BE2C (cell line): ENCODE data around the gene PLAAT5.

Experiments used
- DNase-seq: peaks from one replicate; pipeline ENCODE4 v3.0.0-alpha.2; 2020
- H3K27me3 ChIP-seq: fragments of 250-450 bp; sonication (Bioruptor Pico); 2 replicates; pipeline ENCODE4 v1.5.1; 2020; ENCODE audit warnings: mild to moderate bottlenecking
- H3K36me3 ChIP-seq: fragments of 250-450 bp; sonication (Bioruptor Pico); 2 replicates; pipeline ENCODE4 v1.5.1; 2020; ENCODE audit warnings: mild to moderate bottlenecking
- H3K4me1 ChIP-seq: fragments of 250-450 bp; sonication (Bioruptor Pico); 2 replicates; pipeline ENCODE4 v1.5.1; 2020
- H3K4me3 ChIP-seq: 2 replicates; pipeline ENCODE4 v1.5.1; 2011; ENCODE audit warnings: low read depth, low read length
- H3K9me3 ChIP-seq: fragments of 250-450 bp; sonication (Bioruptor Pico); 2 replicates; pipeline ENCODE4 v1.5.1; 2020
- CTCF ChIP-seq: IDR thresholded peaks from 2 replicates; pipeline ENCODE4 v1.5.1; 2012; ENCODE audit warnings: mild to moderate bottlenecking, low read depth, low read length

The PLAAT5 gene

DNA sequence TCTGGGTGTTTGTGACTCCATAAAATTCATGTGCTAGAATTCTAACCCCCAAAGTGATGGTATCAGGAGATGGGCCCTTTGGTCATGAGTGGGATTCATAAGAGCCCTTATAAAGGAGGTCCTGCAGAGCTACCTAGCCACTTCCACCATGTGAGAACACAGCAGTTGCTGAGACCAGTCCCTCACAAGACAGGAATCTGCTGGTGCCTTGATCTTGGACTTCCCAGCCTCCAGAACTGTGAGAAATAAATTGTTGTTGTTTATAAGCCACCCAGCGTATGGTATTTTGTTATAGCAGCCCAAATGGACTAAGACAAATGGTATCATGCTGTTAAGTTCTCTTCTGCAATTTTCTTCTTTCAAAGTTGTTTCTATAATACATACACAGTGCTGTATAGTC lies 1.5 kb upstream of the PLAAT5 start:
- no peaks in the 10 kb centered on the region for H3K9me3 ChIP-seq
- no peaks in the 10 kb centered on the region for H3K4me1 ChIP-seq
- H3K4me3 ChIP-seq: no peak overlapping the region
- no peak for DNase-seq
- H3K36me3 ChIP-seq: no peaks in the 10 kb centered on the region
- peaks cover 10% of the 10 kb centered on the region for H3K27me3 ChIP-seq
- TF ChIP-seq CTCF: no peak

DNA sequence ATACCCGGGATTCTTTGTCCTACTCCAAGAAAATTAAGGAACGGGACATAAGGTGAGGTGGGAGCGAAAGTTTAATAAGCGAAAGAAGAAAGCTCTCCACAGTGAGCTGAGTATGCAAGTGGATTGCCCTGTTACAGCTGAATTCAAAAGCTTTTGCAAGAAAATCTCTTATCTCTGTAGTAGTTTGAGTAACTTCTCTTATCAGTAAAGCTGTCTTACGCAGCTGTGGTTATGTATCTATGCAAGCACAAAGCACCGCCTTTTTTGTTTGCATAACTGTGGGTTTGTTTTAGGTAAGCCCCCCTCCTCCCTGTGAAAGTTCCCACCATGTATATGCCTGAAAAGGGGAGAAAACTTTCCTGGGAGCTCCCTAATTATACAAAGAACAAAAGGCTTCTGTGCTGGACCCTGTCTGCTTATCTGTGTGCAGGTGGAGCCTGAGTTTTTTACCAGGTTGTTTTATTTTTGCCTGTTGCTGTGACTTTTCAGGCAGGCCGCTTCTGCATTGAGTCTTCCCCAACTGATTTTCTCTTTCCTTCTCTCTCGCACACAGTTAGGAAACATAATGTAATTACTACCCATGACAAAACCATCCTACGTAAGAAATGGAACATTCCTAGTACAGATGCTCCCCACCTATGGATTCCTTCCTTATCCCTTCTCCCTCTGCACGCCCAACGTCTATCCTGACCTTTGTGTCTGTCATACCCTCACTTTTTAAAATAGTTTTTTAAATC lies 837 bp upstream of the PLAAT5 start:
- DNase-seq: no peak
- no peaks in the 10 kb centered on the region for H3K36me3 ChIP-seq
- no peak for TF ChIP-seq CTCF
- peaks cover 10% of the 10 kb centered on the region for H3K27me3 ChIP-seq
- no peaks in the 10 kb centered on the region for H3K9me3 ChIP-seq
- no peaks in the 10 kb centered on the region for H3K4me1 ChIP-seq
- H3K4me3 ChIP-seq: no peak overlapping the region

DNA sequence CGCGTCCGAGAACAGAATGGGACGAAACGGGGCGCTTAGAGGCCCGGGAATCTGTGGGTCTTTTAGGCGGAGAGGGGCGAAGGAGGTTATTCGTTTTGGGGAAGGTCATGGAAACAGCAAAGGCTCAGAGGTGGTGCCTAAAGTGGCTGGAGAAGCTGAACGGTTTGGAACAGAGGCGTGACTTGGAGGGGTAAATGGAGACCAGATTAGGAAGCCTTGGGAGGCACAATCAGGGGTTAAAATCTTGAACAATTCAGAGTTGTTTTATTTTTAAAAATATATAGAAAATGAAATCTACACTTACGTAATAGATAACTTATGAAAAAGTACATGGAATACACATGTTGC lies 247 bp upstream of the PLAAT5 start:
- H3K27me3 ChIP-seq: peaks cover 10% of the 10 kb centered on the region
- H3K4me1 ChIP-seq: no peaks in the 10 kb centered on the region
- H3K9me3 ChIP-seq: no peaks in the 10 kb centered on the region
- H3K4me3 ChIP-seq: no peak overlapping the region
- no peaks in the 10 kb centered on the region for H3K36me3 ChIP-seq
- no peak for DNase-seq
- no peak for TF ChIP-seq CTCF

DNA sequence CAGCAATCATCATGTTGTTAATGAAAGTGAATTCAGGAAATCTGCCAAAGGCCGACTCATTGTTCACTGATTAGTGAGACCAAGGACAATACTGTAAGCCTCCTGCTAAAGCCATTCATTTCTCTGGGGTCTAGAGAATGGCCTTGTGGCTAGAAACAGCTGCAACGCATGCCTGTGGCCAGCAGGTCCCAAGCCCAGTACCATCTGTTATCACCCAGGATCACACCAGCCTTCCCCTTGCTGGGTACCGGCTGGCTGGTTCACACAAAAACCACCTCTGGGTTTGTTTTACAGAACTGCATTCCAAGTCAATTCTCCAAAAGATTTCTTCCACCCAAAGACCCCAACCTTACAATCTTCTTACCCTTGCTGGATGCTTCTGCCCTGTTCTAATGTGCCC lies 1.1 kb downstream of the PLAAT5 start:
- Histone ChIP-seq H3K36me3 (no peaks in the 10 kb centered on the region), H3K27me3 (peaks cover 10% of the 10 kb centered on the region), H3K4me1 (no peaks in the 10 kb centered on the region), H3K9me3 (no peaks in the 10 kb centered on the region), H3K4me3 (no peak overlapping the region)
- DNase-seq: no peak
- no peak for TF ChIP-seq CTCF

- Histone ChIP-seq H3K27me3 (peaks cover 10% of the 10 kb centered on the region), H3K4me3 (no peak overlapping the region), H3K36me3 (no peaks in the 10 kb centered on the region), H3K9me3 (no peaks in the 10 kb centered on the region), H3K4me1 (no peaks in the 10 kb centered on the region)
- no peak for TF ChIP-seq CTCF
- DNase-seq: no peak
Measured at GRCh38 chr11:63488789-63489188, 2.2 kb downstream of the PLAAT5 start.

DNA sequence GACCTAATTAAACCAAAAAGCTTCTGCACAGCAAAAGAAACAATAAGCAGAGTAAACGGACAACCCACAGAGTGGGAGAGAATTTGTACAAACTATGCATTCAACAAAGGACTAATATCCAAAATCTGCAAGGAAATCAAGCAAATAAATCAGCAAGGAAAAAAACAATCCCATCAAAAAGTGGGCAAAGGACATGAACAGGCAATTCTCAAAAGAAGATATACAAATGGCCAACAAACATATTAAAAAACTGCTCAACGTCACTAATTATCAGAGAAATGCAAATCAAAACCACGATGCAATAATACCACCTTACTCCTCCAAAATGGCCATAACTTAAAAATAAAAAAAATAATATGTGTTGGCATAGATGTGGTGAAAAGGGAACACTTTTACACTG lies 5.2 kb downstream of the PLAAT5 start:
- Histone ChIP-seq H3K36me3 (no peaks in the 10 kb centered on the region), H3K4me3 (no peak overlapping the region), H3K27me3 (peaks cover 6% of the 10 kb centered on the region), H3K4me1 (no peaks in the 10 kb centered on the region), H3K9me3 (no peaks in the 10 kb centered on the region)
- no peak for DNase-seq
- no peak for TF ChIP-seq CTCF
